ENCODE measurements around the gene CLP1.
A peak's percentile ranks its signal among the peaks of the same experiment; 100 is the strongest.
"Not testable (repeated sequence)": the region's sequence is repeated elsewhere in the genome, so short reads cannot be mapped to it uniquely, and the experiment has no call there.

CLP1 gene

GRCh38 chr11:57667117-57667735, 9.7 kb downstream of the CLP1 start:
- DNase-seq, result peak; percentile 99

DNA sequence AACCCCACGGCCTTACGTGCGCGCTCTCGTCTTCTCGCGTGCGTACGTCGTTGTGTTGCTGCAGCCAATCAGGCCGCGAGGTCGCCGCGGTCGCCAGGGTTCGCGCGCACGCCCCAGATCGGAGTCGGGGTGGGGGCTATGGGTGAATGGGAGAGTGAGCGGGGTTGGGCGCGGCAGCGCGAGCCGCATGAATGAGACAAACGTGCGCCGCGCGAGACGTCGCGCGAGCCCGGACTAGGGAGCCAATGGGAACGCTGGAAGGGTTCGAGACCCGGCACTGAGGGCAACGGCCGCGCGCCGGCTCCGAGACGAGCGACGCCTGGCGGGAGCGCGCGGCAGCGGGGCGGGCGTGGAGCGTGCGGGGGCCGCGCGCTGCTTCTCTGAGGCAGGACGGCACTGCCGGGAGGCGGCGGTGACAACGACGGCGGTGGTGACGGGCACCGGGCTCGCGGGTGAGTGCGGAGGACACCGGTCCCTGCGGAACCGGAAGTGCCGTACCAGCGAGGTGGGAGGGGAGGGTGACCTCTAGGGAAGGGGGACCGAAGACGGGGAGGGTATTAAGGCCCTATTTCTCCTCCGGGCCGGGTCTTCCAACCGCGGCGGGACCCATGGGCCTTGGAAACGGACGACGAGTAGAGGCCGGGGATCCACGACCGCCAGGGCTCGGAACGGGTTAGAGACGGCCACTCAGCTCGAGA, 10.3 kb downstream of the CLP1 start, which contains the start of gene ZDHHC5:
ZDHHC5 (plus strand) TSS at position 379 of the 698 bp plus-strand sequence. CDS start 4,977 bp downstream, outside the sequence.
- peak; percentile 97 for DNase-seq

DNA sequence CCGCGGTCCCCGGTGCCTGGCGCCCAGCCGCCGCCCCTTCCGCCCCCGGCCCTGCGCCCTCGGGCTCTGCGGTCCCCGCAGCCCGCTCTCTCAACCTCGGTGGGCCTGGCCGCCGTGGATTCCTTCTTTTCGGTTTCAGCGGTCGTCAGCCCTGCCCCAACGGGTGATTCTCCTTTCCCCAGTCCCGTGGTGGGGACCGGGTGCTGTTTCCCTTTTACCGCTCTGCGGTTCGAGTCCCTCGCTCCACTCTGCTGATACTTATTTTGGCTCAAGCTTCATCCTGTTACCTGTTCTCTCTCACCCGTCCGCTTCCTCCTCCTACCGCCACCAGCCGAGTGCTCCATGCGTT, 10.8 kb downstream of the CLP1 start:
- DNase-seq, result peak; percentile 43

- DNase-seq, result no peak
Measured at GRCh38 chr11:57674251-57674650, 16.7 kb downstream of the CLP1 start.

DNA sequence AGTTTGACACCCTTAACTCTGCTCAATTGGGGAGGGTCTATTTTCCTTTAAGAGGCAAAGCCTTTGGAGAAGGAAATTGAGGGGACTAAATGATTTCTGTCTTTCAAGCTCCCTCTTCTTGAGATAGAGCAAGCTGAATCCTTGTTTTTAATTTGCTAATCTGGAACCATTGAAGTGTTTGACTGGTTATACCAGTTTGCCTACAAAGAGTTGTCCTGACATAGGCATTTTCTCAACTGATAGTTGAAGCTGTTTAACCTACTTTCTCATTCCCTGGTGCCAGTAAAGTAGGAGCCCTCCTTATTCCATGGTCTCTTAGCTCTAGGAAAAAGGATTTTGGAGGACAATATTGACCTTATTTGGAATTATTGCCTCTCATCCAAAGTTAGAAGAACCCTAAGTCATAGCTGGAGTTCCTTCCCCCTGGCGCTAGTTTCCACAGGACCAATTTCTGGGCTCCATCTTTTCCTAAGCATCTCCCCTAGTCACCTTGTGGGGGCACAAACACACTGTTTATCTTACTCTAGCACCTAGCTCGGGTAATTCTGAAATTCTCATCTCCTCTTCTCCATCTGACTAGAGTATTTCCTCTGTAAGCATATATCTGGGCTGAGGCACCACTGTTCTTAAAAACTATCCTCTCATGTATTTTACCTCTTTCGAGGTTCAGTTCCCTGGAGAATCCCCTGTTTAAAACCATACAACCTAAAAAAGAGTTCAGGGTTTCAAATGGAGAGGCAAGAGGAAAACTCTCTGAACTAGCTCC, 17.8 kb downstream of the CLP1 start:
- no peak for DNase-seq

GRCh38 chr11:57679396-57679795, 21.8 kb downstream of the CLP1 start:
- DNase-seq, result no peak

DNA sequence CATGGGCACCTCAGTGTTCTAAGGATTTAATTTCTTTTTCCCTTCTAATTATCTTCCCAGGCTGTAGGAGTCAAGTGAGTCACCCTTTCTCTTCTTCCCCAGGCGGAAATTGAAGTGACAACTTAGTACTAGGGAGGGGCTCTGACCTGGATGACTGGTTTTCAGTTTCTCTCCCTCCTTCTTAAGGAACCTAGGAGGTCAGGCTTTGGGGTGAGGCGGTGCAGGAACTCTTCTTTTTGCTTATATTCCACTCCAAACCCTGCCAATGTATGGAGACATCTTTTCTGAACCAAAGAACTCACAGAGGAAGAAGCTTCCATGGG, 23.0 kb downstream of the CLP1 start:
- no peak for DNase-seq

- peak; percentile 37 for DNase-seq
Measured at GRCh38 chr11:57681168-57681567, 23.6 kb downstream of the CLP1 start.

- DNase-seq, result not testable (repeated sequence)
Measured at GRCh38 chr11:57690474-57690873, 32.9 kb downstream of the CLP1 start.

DNA sequence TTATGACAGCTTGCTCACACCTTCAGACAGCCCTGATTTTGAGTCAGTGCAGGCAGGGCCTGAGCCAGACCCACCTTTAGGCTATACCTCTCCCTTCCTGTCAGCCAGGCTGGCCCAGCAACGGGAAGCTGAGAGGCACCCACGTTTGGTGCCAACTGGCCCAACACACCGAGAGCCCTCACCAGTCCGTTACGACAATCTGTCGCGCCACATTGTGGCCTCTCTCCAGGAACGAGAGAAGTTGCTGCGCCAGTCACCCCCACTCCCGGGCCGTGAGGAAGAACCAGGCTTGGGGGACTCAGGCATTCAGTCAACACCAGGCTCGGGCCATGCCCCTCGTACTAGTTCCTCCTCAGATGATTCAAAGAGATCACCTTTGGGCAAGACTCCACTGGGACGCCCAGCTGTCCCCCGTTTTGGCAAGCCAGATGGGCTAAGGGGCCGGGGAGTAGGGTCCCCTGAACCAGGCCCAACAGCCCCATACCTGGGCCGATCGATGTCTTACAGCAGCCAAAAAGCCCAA, 41.3 kb downstream of the CLP1 start:
- no peak for DNase-seq

GRCh38 chr11:57699813-57700212, 42.3 kb downstream of the CLP1 start:
- DNase-seq, result no peak

- no peak for DNase-seq
Measured at GRCh38 chr11:57700425-57700824, 42.9 kb downstream of the CLP1 start.

- no peak for DNase-seq
Measured at GRCh38 chr11:57703341-57703740, 45.8 kb downstream of the CLP1 start.

GRCh38 chr11:57704932-57705331, 47.4 kb downstream of the CLP1 start:
- DNase-seq, result no peak

- DNase-seq, result not testable (repeated sequence)
Measured at GRCh38 chr11:57705432-57705831, 47.9 kb downstream of the CLP1 start.

- DNase-seq, result no peak
Measured at GRCh38 chr11:57709802-57710367, 52.3 kb downstream of the CLP1 start.

Data from hematopoietic multipotent progenitor cell treated with erythropoietin and hydrocortisone succinate and interleukin-3 and kit ligand, for 6 days (in vitro differentiated cells).